NCI-H2196 treated with DMSO at 0.1 percent for 48 hours (cell line): ENCODE results near the gene FBXW8.
A peak's percentile ranks its signal among the peaks of the same experiment; 100 is the strongest.

ENCODE experiments used
- DNase-seq: peaks from one replicate; lab custom pipeline; 2025; ENCODE audit not compliant: unreplicated experiment; lab: John Stamatoyannopoulos, UW

FBXW8 gene

GRCh38 chr12:117072736-117073490, 162.2 kb downstream of the FBXW8 start:
- no peak for DNase-seq

GRCh38 chr12:117073611-117074010, 162.9 kb downstream of the FBXW8 start:
- DNase-seq = no peak

- DNase-seq = peak; percentile 72
Observed at GRCh38 chr12:117076410-117077372, 165.9 kb downstream of the FBXW8 start.

DNA sequence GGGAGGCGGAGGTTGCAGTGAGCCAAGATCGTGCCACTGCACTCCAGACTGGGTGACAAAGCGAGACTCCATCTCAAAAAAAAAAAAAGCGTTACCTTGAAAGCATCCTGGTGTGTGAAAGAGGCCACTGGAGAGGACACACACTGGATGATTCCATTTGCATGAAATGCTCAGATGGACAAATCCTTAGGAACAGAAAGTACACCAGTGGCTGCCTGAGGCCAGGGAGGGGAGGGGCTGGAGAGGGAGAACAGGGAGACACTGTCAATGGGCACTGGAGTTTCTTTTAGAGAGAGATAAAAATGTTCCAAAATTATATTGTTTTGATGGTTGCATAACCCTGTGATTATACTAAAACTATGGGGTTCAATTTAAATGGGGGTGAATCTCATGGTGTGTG, 168.7 kb downstream of the FBXW8 start:
- no peak for DNase-seq

GRCh38 chr12:117080661-117081144, 170.0 kb downstream of the FBXW8 start:
- no peak for DNase-seq
